ENCODE results near the gene SYNM. TPM values are rescaled to one million over a fixed set of nuclear protein-coding genes. Genes with fewer than 3 reads are reported as not detected.

SYNM gene
- total RNA-seq, 1 experiment from 2014 or later: 3.3 TPM

- BruUV-seq (replicated peaks): no TSS peak
- no peak for DNase-seq (ENCODE audit: low read depth, low spot score)
- Histone ChIP-seq H3K36me3 (ENCODE audit: control insufficient read depth in 1 of 2, insufficient read depth in 2 of 2, low read length in 2 of 2) (no peaks in the 10 kb centered on the region), H4K20me1 (ENCODE audit: insufficient read depth) (no peaks in the 10 kb centered on the region), H3K9me2 (ENCODE audit: insufficient read depth) (no peaks in the 10 kb centered on the region), H3K9ac (ENCODE audit: low read length) (no peak overlapping the region), H3K4me2 (ENCODE audit: low read length) (no peak overlapping the region), H3K9me3 (ENCODE audit: control insufficient read depth in 1 of 2, insufficient read depth in 1 of 2, low read depth in 1 of 2, low read length in 2 of 2) (no peaks in the 10 kb centered on the region), H3K27ac (ENCODE audit: low read depth, low read length) (no peak overlapping the region), H3K79me2 (ENCODE audit: insufficient read depth, low read length) (no peaks in the 10 kb centered on the region), H2AFZ (ENCODE audit: low read depth, low read length, poor library complexity, severe bottlenecking) (no peak overlapping the region), H3K27me3 (ENCODE audit: insufficient read depth, low read length) (no peaks in the 10 kb centered on the region), H3K4me1 (ENCODE audit: control insufficient read depth in 1 of 2, insufficient read depth in 2 of 2, low read length in 2 of 2) (peaks cover 3 to 12% of the 10 kb centered on the region in 2 experiments; a peak in 3 of 4 replicates), H3K4me3 (replicated peaks in 1 of 2; ENCODE audit: low read depth in 1 of 2, low read length in 2 of 2) (no peak overlapping the region)
- ChIA-PET POLR2A (no interaction called here), CTCF (interaction anchor here (0.7 kb wide), 1 partner anchor 26 kb away, joined by 3 read pairs; no protein-coding TSS in a partner anchor), RAD21 (ENCODE audit: low non-redundant PET in 1 of 2, low total read pairs in 2 of 2, uncharacterized antibody in 2 of 2, unreplicated experiment in 2 of 2) (no interaction called here)
- no peak for ATAC-seq
- no peak for TF ChIP-seq ZNF274 (IDR thresholded peaks at IDR 0.05; ENCODE audit: low read depth, low read length)
- no peak for TF ChIP-seq EZH2phosphoT487 (IDR thresholded peaks at IDR 0.05; ENCODE audit: borderline replicate concordance)
- no peak for TF ChIP-seq ZBTB33 (IDR thresholded peaks at IDR 0.05; ENCODE audit: extremely low read depth, insufficient replicate concordance, low read length)
- no peak for TF ChIP-seq TCF7L2 (IDR thresholded peaks at IDR 0.05; ENCODE audit: borderline replicate concordance, extremely low read depth, insufficient read depth, insufficient read length)
- TF ChIP-seq RAD21 (IDR thresholded peaks at IDR 0.05; ENCODE audit: low read depth): no peak
- intact Hi-C loops (cut with micrococcal nuclease): no loop called here
Measured at GRCh38 chr15:99097441-99098410, 7.2 kb upstream of the SYNM start.

All from HCT116 (cell line).